GM21737 (cell line): Measurements from ENCODE around the gene SPRED2.

Experiments used
- ATAC-seq: cut with Tn5 transposase; IDR thresholded peaks from one replicate; pipeline ENCODE4 v1.9.1; 2021; ENCODE audit warnings: mild to moderate bottlenecking, moderate library complexity; ENCODE audit not compliant: unreplicated experiment

The SPRED2 gene

GRCh38 chr2:65316072-65316471, 116.3 kb downstream of the SPRED2 start:
- ATAC-seq, result no peak

GRCh38 chr2:65314801-65315441, 117.5 kb downstream of the SPRED2 start:
- no peak for ATAC-seq

GRCh38 chr2:65313954-65314256, 118.5 kb downstream of the SPRED2 start:
- ATAC-seq, result no peak

GRCh38 chr2:65313126-65313953, 119.1 kb downstream of the SPRED2 start:
- no peak for ATAC-seq

- no peak for ATAC-seq
These were observed 120.8 kb downstream of the SPRED2 start for GRCh38 chr2:65311596-65311995.

- no peak for ATAC-seq
These were observed 121.3 kb downstream of the SPRED2 start for GRCh38 chr2:65311049-65311448.

- no peak for ATAC-seq
These were observed 122.7 kb downstream of the SPRED2 start for GRCh38 chr2:65309699-65310098.

GRCh38 chr2:65305934-65306333, 126.5 kb downstream of the SPRED2 start:
- ATAC-seq, result no peak

- ATAC-seq, result peak; percentile 86
These were observed 131.4 kb downstream of the SPRED2 start for GRCh38 chr2:65300761-65301711.

GRCh38 chr2:65300134-65300760, 132.2 kb downstream of the SPRED2 start:
- ATAC-seq, result no peak

- no peak for ATAC-seq
These were observed 133.2 kb downstream of the SPRED2 start for GRCh38 chr2:65299246-65299645.

GRCh38 chr2:65298089-65298488, 134.3 kb downstream of the SPRED2 start:
- ATAC-seq, result no peak

- ATAC-seq, result no peak
These were observed 134.9 kb downstream of the SPRED2 start for GRCh38 chr2:65297544-65297943.

- ATAC-seq, result no peak
These were observed 135.4 kb downstream of the SPRED2 start for GRCh38 chr2:65296971-65297370.

- no peak for ATAC-seq
These were observed 137.7 kb downstream of the SPRED2 start for GRCh38 chr2:65294701-65295100.

- ATAC-seq, result no peak
These were observed 138.3 kb downstream of the SPRED2 start for GRCh38 chr2:65294136-65294535.

- no peak for ATAC-seq
These were observed 139.0 kb downstream of the SPRED2 start for GRCh38 chr2:65293376-65293775.

- no peak for ATAC-seq
These were observed 139.9 kb downstream of the SPRED2 start for GRCh38 chr2:65292461-65293011.

- ATAC-seq, result no peak
These were observed 140.3 kb downstream of the SPRED2 start for GRCh38 chr2:65292106-65292400.

- no peak for ATAC-seq
These were observed 140.9 kb downstream of the SPRED2 start for GRCh38 chr2:65291216-65292105.
